GM08714 (cell line): Measurements from ENCODE around the gene TSHZ3.

Experiments used
- H3K4me3 ChIP-seq: fragments of 200-500 bp; sonication (Bioruptor generic); 2 replicates; pipeline ENCODE4 v1.5.1; 2014; ENCODE audit warnings: mild to moderate bottlenecking, low read length, inconsistent platforms
- ZNF274 ChIP-seq: IDR thresholded peaks from 2 replicates; pipeline ENCODE4 v1.6.1; 2012; ENCODE audit warnings: mild to moderate bottlenecking, low read depth, low read length

The TSHZ3 gene

GRCh38 chr19:31307071-31307669 is 42.1 kb downstream of the TSHZ3 start:
- no peak for TF ChIP-seq ZNF274
- no peak overlapping the region for H3K4me3 ChIP-seq

DNA sequence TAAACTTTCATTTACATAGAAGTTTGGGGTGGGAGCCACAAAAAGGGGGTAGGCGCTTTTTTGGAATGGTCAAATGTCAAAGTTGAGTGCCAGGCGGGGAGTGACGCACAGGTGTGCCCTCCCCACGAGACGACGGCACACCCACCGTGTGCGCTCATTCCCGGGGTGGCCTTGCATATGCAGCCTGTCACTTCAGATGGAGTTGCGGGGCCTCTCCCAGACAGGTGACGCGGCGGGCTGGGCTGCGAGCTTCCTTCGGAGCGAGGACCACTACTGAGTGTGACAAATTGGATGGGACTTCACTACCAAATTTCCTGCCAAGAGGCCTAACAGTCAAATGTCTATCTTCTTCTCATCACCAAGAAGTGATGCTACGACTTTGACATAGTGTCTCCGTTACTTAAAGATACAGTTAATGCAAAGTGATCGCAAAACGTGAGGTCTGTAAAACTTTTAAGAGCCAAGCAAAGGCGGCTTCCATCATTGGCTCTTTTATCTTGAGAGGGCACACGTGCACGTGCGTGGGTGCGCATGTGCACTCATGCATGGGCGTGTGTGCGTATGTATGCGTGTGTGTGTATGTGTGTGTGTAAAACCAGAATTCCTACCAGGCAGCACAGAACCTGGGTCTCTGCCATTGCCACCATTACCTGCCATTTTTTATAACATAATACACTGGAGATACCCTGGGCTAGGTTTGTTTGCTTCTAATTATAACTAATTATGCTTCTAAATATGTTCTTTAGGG is 43.1 kb downstream of the TSHZ3 start:
- no peak overlapping the region for H3K4me3 ChIP-seq
- TF ChIP-seq ZNF274 = no peak

- no peak overlapping the region for H3K4me3 ChIP-seq
- no peak for TF ChIP-seq ZNF274
Measured at GRCh38 chr19:31304831-31305312, 44.4 kb downstream of the TSHZ3 start.

- TF ChIP-seq ZNF274 = no peak
- no peak overlapping the region for H3K4me3 ChIP-seq
Measured at GRCh38 chr19:31303262-31303815, 45.9 kb downstream of the TSHZ3 start.

GRCh38 chr19:31301306-31301980 is 47.8 kb downstream of the TSHZ3 start:
- H3K4me3 ChIP-seq = no peak overlapping the region
- no peak for TF ChIP-seq ZNF274

- no peak for TF ChIP-seq ZNF274
- no peak overlapping the region for H3K4me3 ChIP-seq
Measured at GRCh38 chr19:31300422-31300821, 48.8 kb downstream of the TSHZ3 start.

DNA sequence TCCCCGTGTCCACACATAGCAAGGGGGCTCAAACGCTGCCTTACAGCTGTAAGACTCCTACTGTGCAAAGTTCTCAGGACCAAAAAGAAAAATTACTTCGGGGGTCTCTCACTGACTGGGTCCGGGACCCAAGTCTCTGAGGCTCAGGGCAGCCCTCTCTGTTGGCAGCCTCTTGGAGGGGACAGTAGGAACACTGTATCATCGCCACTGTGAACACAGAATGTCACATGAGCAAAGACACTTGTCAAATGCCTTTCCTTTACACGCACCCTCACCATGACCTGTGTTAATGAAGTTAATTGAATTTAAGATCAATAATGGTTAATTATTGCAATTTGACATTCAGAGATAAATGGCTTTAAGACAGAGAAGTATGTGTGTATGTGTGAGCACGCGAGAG is 49.6 kb downstream of the TSHZ3 start:
- no peak overlapping the region for H3K4me3 ChIP-seq
- no peak for TF ChIP-seq ZNF274

- TF ChIP-seq ZNF274 = no peak
- no peak overlapping the region for H3K4me3 ChIP-seq
Measured at GRCh38 chr19:31297991-31298390, 51.2 kb downstream of the TSHZ3 start.

DNA sequence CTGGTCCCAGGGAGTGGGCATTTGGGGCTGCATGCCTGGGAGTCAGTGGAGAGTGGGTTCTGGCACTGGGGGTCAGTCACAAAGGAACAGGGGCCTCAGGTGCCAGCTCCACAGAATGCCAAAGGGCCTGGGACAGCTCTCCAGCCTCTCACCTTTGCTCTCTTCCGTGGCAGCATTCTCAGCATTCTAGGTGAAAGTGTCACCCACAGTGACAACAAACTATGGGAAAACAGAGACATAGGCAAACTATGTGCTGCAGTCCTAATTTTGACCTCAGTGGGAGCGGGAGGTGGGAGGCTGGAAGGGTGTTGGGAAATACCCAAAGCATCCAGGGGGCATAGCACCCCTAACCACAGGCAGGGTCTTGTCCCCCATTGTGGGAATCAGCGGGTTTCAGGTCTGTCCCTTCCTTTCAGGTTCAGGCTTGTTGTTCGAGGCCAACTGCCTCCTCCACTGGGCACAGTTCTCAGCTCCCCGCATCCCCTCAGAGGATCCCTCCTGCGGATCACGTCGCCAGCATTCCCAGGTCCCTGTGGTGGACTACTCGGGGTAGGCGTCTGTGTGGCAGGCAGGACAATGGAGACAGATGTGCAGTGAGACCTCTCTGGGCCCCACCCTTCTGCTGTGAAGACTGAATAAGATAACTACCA is 52.4 kb downstream of the TSHZ3 start:
- TF ChIP-seq ZNF274 = no peak
- no peak overlapping the region for H3K4me3 ChIP-seq

GRCh38 chr19:31294189-31294588 is 55.0 kb downstream of the TSHZ3 start:
- no peak for TF ChIP-seq ZNF274
- H3K4me3 ChIP-seq = no peak overlapping the region

DNA sequence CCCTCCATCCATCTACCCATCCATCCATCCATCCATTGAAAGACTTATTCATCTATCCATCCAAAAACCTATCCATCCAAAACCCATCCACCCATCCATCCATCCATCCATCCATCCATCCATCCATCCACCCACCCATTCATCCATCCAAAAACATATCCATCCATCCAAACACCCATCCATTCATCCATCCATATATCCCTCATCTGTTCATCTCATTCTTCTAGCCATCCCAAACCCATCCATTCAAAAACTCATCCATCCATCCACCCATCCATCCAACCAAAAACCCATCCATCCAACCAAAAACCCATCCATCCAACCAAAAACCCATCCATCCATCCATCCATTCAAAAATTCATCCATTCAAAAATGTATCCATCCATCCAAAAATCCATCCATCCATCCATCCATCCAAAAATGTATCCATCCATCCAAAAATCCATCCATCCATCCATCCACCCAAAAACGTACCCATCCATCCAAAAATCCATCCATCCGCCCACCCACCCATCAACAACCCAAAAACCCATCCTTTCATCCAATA is 56.5 kb downstream of the TSHZ3 start:
- TF ChIP-seq ZNF274 = no peak
- no peak overlapping the region for H3K4me3 ChIP-seq

GRCh38 chr19:31290931-31291590 is 58.2 kb downstream of the TSHZ3 start:
- no peak overlapping the region for H3K4me3 ChIP-seq
- no peak for TF ChIP-seq ZNF274

DNA sequence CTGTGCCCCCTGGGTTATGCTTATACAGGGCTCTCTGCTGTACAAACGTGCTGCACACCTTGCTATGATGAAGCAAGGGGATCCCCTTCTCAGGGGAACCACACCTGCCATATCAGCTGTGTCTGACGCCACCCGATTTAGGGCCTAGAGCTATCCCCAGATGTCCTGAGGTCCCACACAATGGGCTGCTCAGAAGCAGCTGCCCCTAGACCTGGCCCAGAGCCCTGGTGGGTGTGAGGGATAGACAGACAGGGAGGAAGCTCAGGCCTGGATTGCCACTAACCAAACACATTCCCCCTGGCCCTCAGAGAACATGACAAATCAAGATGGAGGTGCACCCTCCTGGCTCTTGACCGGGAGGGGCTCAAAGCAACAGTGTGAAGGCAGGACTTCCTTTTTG is 59.3 kb downstream of the TSHZ3 start:
- no peak overlapping the region for H3K4me3 ChIP-seq
- TF ChIP-seq ZNF274 = no peak

GRCh38 chr19:31289381-31289880 is 59.8 kb downstream of the TSHZ3 start:
- TF ChIP-seq ZNF274 = no peak

More at GRCh38 chr19:31289381-31289880, 59.8 kb downstream of the TSHZ3 start:
- H3K4me3 ChIP-seq = no peak overlapping the region
